Dendritic cell treated with granulocyte-macrophage colony-stimulating factor and Interleukin-4, amounts not matched to agents 40 ng/mL and 50 ng/mL, for 4 days (primary cell): ENCODE results near the gene DNASE1L1.
A peak's percentile ranks its signal among the peaks of the same experiment; 100 is the strongest.

ENCODE experiments used
- H3K27ac Mint-ChIP-seq: one replicate; pipeline ENCODE4 v1.8.0; 2022; ENCODE audit warnings: mild to moderate bottlenecking, mixed read lengths
- H3K27me3 Mint-ChIP-seq: one replicate; pipeline ENCODE4 v1.8.0; 2022; ENCODE audit warnings: mild to moderate bottlenecking, mixed read lengths
- H3K36me3 Mint-ChIP-seq: one replicate; pipeline ENCODE4 v1.8.0; 2022; ENCODE audit warnings: low read depth, mixed read lengths
- H3K4me1 Mint-ChIP-seq: one replicate; pipeline ENCODE4 v1.8.0; 2022; ENCODE audit warnings: low read depth, mixed read lengths
- H3K4me3 Mint-ChIP-seq: one replicate; pipeline ENCODE4 v1.8.0; 2022; ENCODE audit warnings: mild to moderate bottlenecking, moderate library complexity, mixed read lengths
- H3K9me3 Mint-ChIP-seq: one replicate; pipeline ENCODE4 v1.8.0; 2022; ENCODE audit warnings: mixed read lengths
- intact Hi-C: fragments of 100-400 bp; cut with micrococcal nuclease; formaldehyde crosslinking; loops from one replicate; pipeline ENCODE4 v1.15.0; 2022

Gene DNASE1L1

DNA sequence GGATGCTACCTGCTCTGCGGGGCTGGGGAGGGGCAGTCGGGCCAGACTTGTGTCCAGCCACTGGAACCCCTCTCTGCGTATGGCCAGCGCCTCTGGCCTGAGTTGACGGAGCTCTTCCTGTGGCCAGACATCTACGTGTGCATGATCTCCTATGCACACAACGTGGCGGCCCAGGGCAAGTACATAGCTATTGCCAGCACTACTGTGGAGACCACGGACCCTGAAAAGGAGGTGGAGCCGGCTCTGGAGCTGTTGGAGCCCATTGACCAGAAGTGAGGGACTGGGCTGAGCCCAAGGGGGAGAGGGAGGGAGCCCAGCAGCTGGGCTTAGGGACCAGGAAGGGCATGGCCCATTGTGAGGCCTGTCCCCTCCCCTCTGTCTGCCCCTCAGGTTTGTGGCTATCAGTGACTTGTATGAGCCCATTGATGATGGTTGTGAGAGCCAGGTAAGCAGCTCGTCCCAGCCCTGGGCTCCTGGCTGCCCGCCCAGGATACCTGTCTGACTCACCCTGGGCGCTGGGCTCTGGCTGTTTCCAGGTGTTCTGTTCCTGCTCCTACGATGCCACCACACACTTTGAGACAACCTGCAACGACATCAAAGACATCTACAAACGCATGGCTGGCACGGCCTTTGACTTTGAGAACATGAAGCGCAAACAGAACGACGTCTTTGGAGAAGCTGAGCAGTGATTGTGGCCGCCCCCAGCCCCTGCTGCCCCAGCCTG, 33.1 kb upstream of the DNASE1L1 start:
- no peaks in the 10 kb centered on the region for H3K9me3 Mint-ChIP-seq
- peaks cover 77% of the 10 kb centered on the region for H3K36me3 Mint-ChIP-seq
- H3K27ac Mint-ChIP-seq = peak overlapping the region; percentile 87
- intact Hi-C loops = no loop called here
- H3K27me3 Mint-ChIP-seq = no peaks in the 10 kb centered on the region
- no peak overlapping the region for H3K4me3 Mint-ChIP-seq
- peaks cover 59% of the 10 kb centered on the region for H3K4me1 Mint-ChIP-seq

DNA sequence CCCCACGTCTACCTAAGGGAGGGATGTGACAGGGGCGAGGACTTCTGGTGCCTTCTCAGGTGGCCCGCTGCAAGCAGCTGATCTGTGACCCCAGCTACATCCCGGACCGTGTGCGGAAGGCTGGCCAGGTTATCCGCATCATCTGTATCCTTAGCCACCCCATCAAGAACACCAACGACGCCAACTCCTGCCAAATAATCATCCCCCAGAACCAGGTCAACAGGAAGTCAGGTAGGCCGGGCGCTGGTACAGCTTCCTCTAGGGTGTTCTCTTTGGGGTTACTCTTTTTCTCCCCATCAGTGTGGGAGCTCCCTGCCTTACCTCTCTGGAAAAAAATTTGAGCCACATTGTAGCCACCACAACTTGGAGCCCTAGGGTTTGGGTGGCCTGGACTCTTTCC, 32.5 kb upstream of the DNASE1L1 start:
- no peaks in the 10 kb centered on the region for H3K9me3 Mint-ChIP-seq
- no peaks in the 10 kb centered on the region for H3K27me3 Mint-ChIP-seq
- H3K4me3 Mint-ChIP-seq = no peak overlapping the region
- peaks cover 71% of the 10 kb centered on the region for H3K36me3 Mint-ChIP-seq
- intact Hi-C loops = no loop called here
- H3K4me1 Mint-ChIP-seq = peaks cover 56% of the 10 kb centered on the region
- no peak overlapping the region for H3K27ac Mint-ChIP-seq

DNA sequence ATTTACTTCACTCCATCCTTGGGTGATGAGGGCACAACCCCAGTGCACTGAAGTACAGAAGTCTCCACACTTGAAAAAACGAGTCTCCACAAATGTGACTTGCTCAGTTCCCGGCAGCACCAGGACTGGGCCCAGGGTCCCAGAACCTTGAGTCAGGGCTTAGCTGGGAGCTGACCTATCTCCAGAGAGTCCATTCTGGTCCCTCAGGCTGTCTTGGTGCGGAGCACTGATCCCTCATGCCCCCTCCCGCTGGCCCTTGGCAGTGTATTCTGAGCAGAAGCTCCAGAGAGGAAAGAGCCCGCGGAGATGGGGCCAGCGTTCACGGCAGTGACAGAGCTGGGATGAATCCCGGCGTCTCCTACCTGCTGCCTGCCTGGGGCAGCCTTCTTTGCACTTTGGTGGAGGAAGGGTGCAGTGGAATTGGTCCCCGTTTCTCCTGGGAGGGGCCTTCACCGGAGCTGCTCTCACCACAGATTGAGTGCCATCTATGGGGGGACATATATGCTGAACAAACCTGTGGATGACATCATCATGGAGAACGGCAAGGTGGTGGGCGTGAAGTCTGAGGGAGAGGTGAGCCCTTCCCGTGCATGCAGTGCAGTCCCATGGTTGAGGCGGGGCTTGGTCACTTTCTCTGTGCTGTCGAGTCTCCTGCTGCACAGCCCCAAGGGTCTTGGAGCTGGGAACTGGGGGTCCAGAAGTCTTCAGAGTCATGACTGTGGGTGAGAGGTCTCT, 31.7 kb upstream of the DNASE1L1 start:
- no peak overlapping the region for H3K4me3 Mint-ChIP-seq
- H3K27me3 Mint-ChIP-seq = no peaks in the 10 kb centered on the region
- intact Hi-C loops = no loop called here
- peaks cover 55% of the 10 kb centered on the region for H3K4me1 Mint-ChIP-seq
- H3K36me3 Mint-ChIP-seq = peaks cover 70% of the 10 kb centered on the region
- H3K27ac Mint-ChIP-seq = no peak overlapping the region
- H3K9me3 Mint-ChIP-seq = no peaks in the 10 kb centered on the region

DNA sequence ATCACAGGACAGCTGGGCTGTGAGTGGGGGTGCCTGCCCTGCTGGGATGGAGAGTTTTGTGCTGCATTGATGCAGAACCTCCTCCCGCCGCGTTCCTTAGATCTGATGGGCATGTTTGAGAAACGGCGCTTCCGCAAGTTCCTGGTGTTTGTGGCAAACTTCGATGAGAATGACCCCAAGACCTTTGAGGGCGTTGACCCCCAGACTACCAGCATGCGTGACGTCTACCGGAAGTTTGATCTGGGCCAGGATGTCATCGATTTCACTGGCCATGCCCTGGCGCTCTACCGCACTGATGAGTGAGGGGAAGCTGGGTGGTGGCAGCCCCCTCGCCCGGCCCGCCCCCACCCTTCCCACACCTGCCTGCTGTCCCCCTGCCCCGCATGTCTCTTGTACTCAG, 30.8 kb upstream of the DNASE1L1 start:
- peaks cover 59% of the 10 kb centered on the region for H3K4me1 Mint-ChIP-seq
- no peak overlapping the region for H3K27ac Mint-ChIP-seq
- H3K27me3 Mint-ChIP-seq = no peaks in the 10 kb centered on the region
- H3K9me3 Mint-ChIP-seq = no peaks in the 10 kb centered on the region
- no peak overlapping the region for H3K4me3 Mint-ChIP-seq
- peaks cover 78% of the 10 kb centered on the region for H3K36me3 Mint-ChIP-seq
- intact Hi-C loops = no loop called here

DNA sequence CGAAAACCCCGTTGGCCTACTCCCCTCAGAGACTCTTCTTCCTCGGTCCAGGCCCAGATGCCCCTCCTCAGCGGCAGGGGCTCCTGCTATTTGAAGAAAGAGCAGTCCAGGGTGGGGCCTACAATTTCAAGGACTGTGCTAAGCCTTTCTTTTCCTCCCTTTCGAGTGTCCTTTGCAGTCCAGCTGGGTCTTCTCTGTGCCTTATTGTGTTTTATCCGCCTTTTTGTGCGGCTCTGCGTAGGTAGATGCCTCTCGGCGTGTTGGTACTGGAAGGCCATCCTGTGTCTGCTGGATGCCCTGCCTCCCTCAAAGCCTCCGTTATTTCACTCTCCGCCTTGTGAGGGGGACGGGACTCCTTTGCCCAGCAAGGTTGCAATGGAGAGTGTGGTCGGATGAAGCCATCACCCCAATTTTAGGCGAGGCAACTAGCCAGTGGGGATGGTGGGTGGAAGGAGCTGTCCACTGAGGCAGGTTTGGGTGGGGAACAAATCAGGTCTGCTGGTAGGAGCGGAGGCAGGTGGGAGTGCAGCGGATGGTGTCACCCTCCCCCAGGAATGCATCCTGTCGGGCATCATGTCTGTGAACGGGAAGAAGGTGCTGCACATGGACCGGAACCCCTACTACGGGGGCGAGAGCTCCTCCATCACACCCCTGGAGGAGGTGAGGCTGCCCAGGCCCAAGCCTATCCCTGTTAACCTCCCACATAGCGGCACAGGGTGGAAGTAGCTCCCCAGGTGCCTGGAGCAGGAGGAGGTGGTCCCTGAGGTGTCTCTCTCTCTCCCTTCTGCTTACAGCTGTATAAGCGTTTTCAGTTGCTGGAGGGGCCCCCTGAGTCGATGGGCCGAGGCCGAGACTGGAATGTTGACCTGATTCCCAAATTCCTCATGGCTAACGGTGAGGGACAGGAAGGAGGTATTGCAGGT, 29.2 kb upstream of the DNASE1L1 start:
- Mint-ChIP-seq H3K36me3 (peaks cover 93% of the 10 kb centered on the region), H3K4me1 (peaks cover 65% of the 10 kb centered on the region), H3K9me3 (no peaks in the 10 kb centered on the region), H3K4me3 (peak overlapping the region; percentile 87), H3K27ac (peak overlapping the region; percentile 76), H3K27me3 (no peaks in the 10 kb centered on the region)
- intact Hi-C loops = no loop called here

DNA sequence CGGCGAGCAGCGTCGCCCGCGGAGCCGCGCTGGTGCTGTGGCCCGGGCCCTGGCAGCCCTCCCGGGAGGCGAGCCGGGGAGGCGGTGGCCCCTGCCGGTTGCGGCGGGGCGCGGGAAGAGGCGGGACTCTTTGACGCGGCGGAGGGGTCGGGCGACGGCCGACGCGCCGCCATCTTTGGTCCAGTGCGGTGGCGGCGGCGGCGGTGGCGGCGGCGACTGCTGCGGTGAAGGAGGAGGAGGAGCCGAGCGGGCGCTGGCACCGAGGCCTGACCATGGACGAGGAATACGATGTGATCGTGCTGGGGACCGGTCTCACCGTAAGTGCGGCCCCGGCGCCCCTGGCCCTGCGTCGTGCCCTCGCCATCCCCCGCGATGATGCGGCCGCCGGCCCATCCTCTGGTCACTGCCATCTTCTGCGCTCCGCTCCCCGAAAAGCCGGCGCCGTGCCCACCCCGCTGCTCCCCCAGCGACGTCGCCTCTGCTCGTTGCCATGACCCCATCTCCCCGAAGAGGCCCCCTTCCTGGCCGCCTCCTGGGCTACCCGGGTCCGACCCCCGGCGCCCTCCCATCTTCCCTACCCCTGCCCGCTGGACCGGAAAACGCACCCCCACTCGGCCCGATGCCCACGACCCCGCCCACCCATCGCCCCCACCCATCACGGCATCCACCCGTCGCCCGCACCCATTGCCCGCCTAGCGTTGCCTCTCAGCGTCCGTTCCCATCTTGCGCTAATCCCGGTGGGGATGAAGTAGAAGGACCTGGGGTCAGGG, 28.1 kb upstream of the DNASE1L1 start, which contains the start of gene GDI1:
Gene GDI1 (plus strand): TSS at position 172 of the 770 bp plus-strand sequence. CDS start 101 bp downstream, at position 273.
- peak within 1 kb of the TSS; percentile 87 for H3K4me3 Mint-ChIP-seq
- intact Hi-C loops = no loop called here
- no peaks in the 10 kb centered on the region for H3K9me3 Mint-ChIP-seq
- H3K4me1 Mint-ChIP-seq = peaks cover 56% of the 10 kb centered on the region
- no peaks in the 10 kb centered on the region for H3K27me3 Mint-ChIP-seq
- H3K36me3 Mint-ChIP-seq = peaks cover 93% of the 10 kb centered on the region
- peak within 1 kb of the TSS; percentile 76 for H3K27ac Mint-ChIP-seq

DNA sequence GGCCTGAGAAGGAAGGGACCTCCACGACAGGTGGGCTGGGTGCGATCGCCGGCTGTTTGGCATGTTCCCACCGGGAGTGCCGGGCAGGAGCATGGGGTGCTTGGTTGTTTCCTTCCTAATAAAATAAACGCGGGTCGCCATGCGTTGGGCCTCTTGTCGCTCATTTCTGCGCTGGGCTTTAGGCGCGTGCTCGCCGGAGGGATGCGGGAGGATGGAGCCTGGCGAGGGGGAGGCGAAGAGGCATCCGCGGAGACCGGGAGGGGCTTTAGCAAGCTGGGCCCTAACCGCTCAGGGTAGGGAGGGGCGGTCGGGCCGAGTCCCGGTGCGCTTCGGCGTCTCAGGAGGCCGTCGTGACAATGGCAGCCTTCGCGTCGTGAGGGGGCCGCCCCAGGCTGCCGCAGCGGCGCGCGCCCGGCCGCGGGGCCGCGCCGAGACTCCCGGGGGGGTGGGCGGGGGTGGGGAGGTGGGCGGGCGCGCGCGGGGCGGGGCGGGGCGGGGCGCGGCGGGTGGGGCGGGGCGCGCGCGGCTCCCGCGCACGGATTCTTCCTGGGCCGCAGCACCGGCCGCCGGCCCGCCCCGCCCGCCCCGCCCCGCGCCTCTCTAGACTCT, 27.4 kb upstream of the DNASE1L1 start:
- peaks cover 59% of the 10 kb centered on the region for H3K4me1 Mint-ChIP-seq
- no peaks in the 10 kb centered on the region for H3K27me3 Mint-ChIP-seq
- H3K36me3 Mint-ChIP-seq = peaks cover 93% of the 10 kb centered on the region
- H3K9me3 Mint-ChIP-seq = no peaks in the 10 kb centered on the region
- H3K27ac Mint-ChIP-seq = peak overlapping the region; percentile 74
- intact Hi-C loops = no loop called here
- peak overlapping the region; percentile 87 for H3K4me3 Mint-ChIP-seq

DNA sequence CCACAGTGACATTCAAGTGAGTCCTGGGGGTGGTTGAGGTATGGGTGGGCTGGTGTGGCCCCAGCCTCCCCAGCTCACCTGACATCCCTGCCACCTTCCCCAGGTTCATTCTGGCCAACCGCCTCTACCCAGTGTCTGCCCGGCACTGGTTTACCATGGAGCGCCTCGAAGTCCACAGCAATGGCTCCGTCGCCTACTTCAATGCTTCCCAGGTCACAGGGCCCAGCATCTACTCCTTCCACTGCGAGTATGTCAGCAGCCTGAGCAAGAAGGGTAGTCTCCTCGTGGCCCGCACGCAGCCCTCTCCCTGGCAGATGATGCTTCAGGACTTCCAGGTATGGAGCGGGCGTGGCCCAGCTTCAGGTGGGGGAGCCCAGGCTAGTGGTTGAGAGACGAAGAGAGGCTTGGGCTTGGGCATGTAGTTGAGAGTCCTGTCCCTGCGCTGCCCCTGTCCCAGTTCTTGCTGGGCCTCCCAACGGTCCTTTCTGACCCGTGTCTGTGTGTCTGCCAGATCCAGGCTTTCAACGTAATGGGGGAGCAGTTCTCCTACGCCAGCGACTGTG, 26.2 kb upstream of the DNASE1L1 start:
- H3K27me3 Mint-ChIP-seq = no peaks in the 10 kb centered on the region
- H3K4me3 Mint-ChIP-seq = no peak overlapping the region
- H3K27ac Mint-ChIP-seq = peak overlapping the region; percentile 74
- intact Hi-C loops = no loop called here
- H3K4me1 Mint-ChIP-seq = peaks cover 69% of the 10 kb centered on the region
- peaks cover 89% of the 10 kb centered on the region for H3K36me3 Mint-ChIP-seq
- H3K9me3 Mint-ChIP-seq = no peaks in the 10 kb centered on the region

DNA sequence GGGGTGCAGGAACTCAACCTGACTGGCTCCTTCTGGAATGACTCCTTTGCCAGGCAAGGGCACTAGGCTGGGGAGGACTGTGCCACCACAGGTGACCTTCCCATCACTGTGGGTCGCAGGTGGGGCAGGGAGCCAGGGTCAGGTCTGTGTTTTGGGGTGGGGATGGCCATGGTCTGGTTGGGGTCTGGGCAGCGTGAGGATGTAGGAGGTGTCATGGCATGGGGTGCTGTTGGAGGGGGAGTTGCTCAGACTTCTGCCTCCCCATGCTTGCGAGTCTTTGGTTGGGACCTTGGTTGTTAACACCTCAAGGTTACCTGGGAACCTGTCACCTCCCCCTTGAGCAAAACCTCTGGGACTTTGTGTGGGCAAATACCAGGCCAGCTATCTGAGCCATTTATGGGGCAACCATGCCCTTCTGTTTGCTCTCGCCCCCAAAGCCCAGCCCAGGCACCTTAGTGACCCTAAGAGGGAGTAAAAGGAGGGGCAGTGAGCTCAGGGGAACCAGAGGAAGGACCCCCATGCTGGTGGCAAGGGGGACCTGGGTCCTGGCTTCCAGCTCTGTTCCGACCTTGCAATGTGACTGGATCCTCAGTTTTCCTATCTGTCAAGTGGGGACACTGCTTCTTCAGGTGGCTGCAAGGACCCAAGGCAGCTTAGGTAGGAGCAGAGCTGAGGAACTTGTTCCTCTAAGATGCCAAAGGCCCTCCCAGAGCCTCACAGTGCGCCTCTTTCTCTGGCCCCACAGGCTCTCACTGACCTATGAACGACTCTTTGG, 25.5 kb upstream of the DNASE1L1 start:
- no peak overlapping the region for H3K27ac Mint-ChIP-seq
- peaks cover 69% of the 10 kb centered on the region for H3K4me1 Mint-ChIP-seq
- no peaks in the 10 kb centered on the region for H3K9me3 Mint-ChIP-seq
- H3K27me3 Mint-ChIP-seq = no peaks in the 10 kb centered on the region
- H3K4me3 Mint-ChIP-seq = no peak overlapping the region
- H3K36me3 Mint-ChIP-seq = peaks cover 85% of the 10 kb centered on the region
- intact Hi-C loops = no loop called here

DNA sequence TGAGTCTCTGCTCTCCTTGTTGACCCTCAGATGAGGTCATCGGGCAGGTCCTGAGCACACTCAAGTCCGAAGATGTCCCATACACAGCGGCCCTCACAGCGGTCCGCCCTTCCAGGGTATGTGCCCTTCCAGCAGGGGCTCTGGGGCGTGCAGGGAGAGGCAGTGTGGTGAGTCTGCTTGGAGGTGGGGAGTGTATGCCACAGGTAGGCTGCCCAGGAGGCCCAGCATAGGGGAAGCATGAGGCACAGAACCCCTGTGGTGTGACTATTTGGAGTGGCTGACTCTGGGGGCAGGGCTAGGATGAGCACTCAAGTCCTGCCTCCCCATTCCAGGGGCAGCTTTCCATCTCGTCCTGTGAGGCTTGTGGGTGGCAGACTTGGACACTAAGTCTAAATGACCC, 24.6 kb upstream of the DNASE1L1 start:
- H3K4me3 Mint-ChIP-seq = no peak overlapping the region
- H3K36me3 Mint-ChIP-seq = peaks cover 82% of the 10 kb centered on the region
- H3K9me3 Mint-ChIP-seq = no peaks in the 10 kb centered on the region
- intact Hi-C loops = no loop called here
- peaks cover 64% of the 10 kb centered on the region for H3K4me1 Mint-ChIP-seq
- H3K27me3 Mint-ChIP-seq = no peaks in the 10 kb centered on the region
- H3K27ac Mint-ChIP-seq = no peak overlapping the region

DNA sequence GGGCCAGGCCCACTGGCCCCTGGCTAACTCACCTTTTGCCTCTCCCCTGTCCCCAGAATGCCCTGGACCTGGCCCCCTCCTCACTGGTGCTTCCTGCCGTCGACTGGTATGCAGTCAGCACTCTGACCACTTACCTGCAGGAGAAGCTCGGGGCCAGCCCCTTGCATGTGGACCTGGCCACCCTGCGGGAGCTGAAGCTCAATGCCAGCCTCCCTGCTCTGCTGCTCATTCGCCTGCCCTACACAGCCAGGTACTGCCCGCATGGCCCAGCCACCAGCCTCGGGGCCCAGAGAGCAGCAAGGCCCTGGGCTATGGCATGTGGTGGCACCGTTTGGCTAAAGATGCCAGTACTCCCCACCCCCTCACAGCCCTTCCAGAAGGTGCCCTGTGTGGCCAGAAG, 23.2 kb upstream of the DNASE1L1 start:
- Mint-ChIP-seq H3K36me3 (peaks cover 74% of the 10 kb centered on the region), H3K27ac (peak overlapping the region; percentile 89), H3K9me3 (no peaks in the 10 kb centered on the region), H3K27me3 (no peaks in the 10 kb centered on the region), H3K4me1 (peaks cover 59% of the 10 kb centered on the region), H3K4me3 (peak overlapping the region; percentile 30)
- intact Hi-C loops = no loop called here

DNA sequence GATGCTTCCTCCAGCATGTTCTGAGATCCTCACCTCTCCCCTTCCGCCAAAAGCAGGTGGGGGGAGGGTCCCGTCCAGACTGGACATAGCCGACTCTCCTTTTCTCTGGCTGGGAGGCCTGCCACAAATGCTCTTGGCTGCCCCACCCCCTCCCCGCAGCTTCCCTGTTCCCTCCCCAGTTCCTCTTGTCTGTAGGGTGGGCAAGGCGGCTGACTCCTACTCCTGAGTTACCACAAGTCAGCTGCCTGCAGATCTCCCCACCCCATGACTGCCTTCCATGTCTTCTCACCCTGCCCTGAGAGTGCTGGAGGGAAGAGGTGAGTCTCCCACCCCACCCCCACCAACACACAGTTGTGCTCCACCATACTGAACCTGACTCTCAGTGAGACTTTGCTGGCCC, 22.3 kb upstream of the DNASE1L1 start:
- Mint-ChIP-seq H3K36me3 (peaks cover 73% of the 10 kb centered on the region), H3K4me1 (peaks cover 57% of the 10 kb centered on the region), H3K9me3 (no peaks in the 10 kb centered on the region), H3K4me3 (peak overlapping the region; percentile 81), H3K27me3 (no peaks in the 10 kb centered on the region), H3K27ac (peak overlapping the region; percentile 89)
- intact Hi-C loops = loop anchor here (2.0 kb wide), 1 partner anchor 19 kb away; no protein-coding TSS in a partner anchor
